ENCODE results near the gene NRIP1. TPM values are rescaled to one million over a fixed set of nuclear protein-coding genes. Genes with fewer than 3 reads are reported as not detected.

NRIP1 gene
- total RNA-seq, 1 experiment from 2014 or later = 10.4 TPM

DNA sequence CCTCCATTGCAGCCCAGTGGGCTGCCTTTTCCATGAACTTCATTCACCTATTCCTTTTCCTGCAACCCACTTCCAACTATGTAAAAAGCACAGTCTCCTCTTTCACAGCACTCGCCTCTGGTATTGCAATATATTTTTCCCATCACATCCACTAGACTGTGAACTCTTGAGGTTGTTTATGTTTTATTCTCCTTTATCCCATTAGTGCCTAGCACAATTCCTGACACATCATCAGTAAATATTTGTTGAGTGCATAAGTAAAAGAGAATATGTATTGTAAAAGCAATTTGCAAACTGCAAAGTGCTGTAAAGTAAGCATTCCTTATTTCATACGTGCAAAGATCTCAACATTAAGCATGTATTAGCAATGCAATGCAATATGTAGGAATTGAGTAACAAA is 27.9 kb upstream of the NRIP1 start:
- Histone ChIP-seq H2BK5ac (ENCODE audit: insufficient read length, low read length) (no peak overlapping the region), H3K4me2 (ENCODE audit: insufficient read depth, insufficient read length, low read length) (no peak overlapping the region), H2BK20ac (ENCODE audit: low read depth, low read length, poor library complexity, severe bottlenecking) (no peak overlapping the region), H3K9me3 (ENCODE audit: control insufficient read depth, low read depth, low read length) (no peaks in the 10 kb centered on the region), H3K27ac (ENCODE audit: insufficient read length, low read depth, low read length) (no peak overlapping the region), H3K4me1 (ENCODE audit: insufficient read depth, low read length) (no peaks in the 10 kb centered on the region), H3K18ac (ENCODE audit: insufficient read length, low read depth, low read length) (no peak overlapping the region), H3K23ac (ENCODE audit: insufficient read length, low read depth, low read length) (no peak overlapping the region), H3K23me2 (ENCODE audit: insufficient read length, low read depth, low read length, poor library complexity, severe bottlenecking) (no peaks in the 10 kb centered on the region), H3K9ac (ENCODE audit: extremely low read depth, insufficient read length, low read length) (no peak overlapping the region), H4K91ac (ENCODE audit: insufficient read length, low read depth, low read length) (no peak overlapping the region), H2BK120ac (ENCODE audit: low read depth, low read length, poor library complexity, severe bottlenecking) (no peak overlapping the region), H3K79me1 (ENCODE audit: insufficient read depth, low read depth, low read length, poor library complexity, severe bottlenecking) (no peaks in the 10 kb centered on the region), H4K8ac (replicated peaks; ENCODE audit: insufficient read length, low read depth, low read length) (no peak overlapping the region), H2BK12ac (ENCODE audit: insufficient read length, low read depth, low read length) (no peak overlapping the region), H3K4ac (ENCODE audit: low read depth, low read length) (no peak overlapping the region), H3T11ph (ENCODE audit: low read length) (no peak overlapping the region), H4K20me1 (ENCODE audit: control insufficient read depth, insufficient read depth, insufficient read length) (no peaks in the 10 kb centered on the region), H2AK5ac (ENCODE audit: insufficient read length, low read length) (no peak overlapping the region), H2AFZ (ENCODE audit: low read length) (no peak overlapping the region), H3K14ac (ENCODE audit: insufficient read depth, low read length) (no peak overlapping the region), H3K56ac (ENCODE audit: insufficient read length, low read depth, low read length) (no peak overlapping the region), H2BK15ac (ENCODE audit: low read depth, low read length) (no peak overlapping the region), H4K5ac (ENCODE audit: insufficient read length, low read depth, low read length) (no peak overlapping the region), H3K79me2 (ENCODE audit: insufficient read depth, low read length) (no peaks in the 10 kb centered on the region), H3K27me3 (ENCODE audit: insufficient read depth, low read length) (no peaks in the 10 kb centered on the region)
- H3K27ac Mint-ChIP-seq = no peak overlapping the region
- H3K4me3 Mint-ChIP-seq = no peak overlapping the region
- WGBS (ENCODE audit: extremely low coverage, insufficient read length, low lambda C conversion rate) = no CpG with 5 or more reads among the region's 2 CpGs
- peaks cover 5 to 10% of the 10 kb centered on the region in 2 experiments for H3K4me1 Mint-ChIP-seq
- TF ChIP-seq, protein P1, sequence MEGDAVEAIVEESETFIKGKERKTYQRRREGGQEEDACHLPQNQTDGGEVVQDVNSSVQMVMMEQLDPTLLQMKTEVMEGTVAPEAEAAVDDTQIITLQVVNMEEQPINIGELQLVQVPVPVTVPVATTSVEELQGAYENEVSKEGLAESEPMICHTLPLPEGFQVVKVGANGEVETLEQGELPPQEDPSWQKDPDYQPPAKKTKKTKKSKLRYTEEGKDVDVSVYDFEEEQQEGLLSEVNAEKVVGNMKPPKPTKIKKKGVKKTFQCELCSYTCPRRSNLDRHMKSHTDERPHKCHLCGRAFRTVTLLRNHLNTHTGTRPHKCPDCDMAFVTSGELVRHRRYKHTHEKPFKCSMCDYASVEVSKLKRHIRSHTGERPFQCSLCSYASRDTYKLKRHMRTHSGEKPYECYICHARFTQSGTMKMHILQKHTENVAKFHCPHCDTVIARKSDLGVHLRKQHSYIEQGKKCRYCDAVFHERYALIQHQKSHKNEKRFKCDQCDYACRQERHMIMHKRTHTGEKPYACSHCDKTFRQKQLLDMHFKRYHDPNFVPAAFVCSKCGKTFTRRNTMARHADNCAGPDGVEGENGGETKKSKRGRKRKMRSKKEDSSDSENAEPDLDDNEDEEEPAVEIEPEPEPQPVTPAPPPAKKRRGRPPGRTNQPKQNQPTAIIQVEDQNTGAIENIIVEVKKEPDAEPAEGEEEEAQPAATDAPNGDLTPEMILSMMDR (conservative IDR thresholded peaks at IDR 0.05) = no peak
- H3K9me3 Mint-ChIP-seq = no peaks in the 10 kb centered on the region
- no peaks in the 10 kb centered on the region; a peak in 1 of 7 replicates for H3K36me3 Mint-ChIP-seq (ENCODE audit: insufficient read depth in 1 of 3, low read depth in 3 of 3)
- DNase-seq = no peak
- no peaks in the 10 kb centered on the region for H3K27me3 Mint-ChIP-seq (ENCODE audit: low read depth)
